Embryonic facial prominence (tissue), 1 donor: Measurements from ENCODE around the gene CASP6.

Source experiments
- DNase-seq: peaks from one replicate; pipeline ENCODE4 v3.0.0-alpha.2; 2016; ENCODE audit errors: extremely low spot score

CASP6 gene

DNA sequence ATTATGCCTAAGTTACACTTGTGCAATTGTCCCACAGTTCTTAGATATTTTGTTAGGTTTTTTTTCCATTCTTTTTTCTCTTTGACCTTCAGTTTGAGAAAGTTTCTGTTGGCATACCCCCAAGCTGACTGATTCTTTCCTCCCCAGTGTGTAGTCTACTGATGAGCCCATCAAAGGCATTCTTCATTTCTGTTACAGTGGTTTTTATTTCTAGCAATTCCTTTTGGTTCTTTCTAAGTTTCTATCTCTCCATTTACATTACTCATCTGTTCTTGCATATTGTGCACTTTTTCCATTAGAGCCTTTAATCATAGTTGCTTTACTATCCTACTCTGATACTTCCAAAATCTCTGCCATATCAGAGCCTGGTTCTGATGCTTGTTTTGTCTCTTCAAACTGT, 31.9 kb downstream of the CASP6 start:
- no peak for DNase-seq

DNA sequence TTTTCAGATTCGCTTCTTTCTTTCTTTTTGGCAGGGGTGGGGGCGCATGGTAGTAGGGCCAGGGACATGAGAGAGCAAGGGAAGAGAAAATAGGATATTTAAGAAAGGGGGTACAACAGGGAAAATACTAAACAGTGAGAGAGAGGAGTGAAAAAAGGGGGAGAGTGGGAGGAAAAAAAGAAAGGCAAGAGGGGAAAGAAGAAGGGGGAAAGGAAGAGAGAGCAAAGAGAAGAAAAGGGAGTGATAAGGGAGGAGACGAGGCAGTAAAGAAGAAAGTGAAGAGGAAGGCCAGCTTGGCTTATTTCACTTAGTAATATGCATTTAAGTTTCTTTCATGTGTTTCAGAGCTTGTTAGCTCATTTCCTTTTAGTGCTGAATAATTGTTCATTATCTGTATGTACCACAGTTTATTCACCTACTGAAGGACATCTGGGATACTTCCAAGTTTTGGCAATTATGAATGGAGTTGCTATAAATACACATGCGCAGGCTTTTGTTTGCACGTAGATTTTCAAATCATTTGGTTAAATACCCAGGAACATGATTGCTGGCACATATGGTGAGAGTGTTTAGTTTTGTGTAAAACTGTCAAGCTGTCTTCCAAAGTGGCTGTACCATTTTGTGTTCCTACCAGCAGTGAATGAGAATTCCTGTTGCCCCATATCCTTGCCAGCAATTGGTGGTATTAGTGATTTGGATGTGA, 37.3 kb downstream of the CASP6 start:
- DNase-seq: no peak

DNA sequence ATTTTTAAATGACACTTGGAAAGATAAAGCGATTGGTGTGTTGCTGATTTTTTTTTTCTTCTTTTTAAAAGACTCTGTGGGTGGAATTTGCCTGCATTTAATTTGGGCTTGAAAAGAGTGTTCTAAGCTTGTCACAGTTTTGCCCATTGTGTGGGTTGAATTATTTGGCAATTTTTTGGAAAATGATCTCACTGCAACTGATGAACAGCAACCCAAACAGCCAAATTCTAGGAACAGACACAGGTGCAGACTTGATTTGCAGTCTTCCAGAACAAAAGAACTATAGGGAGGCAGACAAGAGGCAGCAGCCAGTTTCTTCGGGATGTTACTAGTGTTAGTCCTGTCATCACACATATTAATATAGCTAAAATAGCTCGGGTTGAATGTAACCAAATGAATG, 40.5 kb downstream of the CASP6 start:
- no peak for DNase-seq

DNA sequence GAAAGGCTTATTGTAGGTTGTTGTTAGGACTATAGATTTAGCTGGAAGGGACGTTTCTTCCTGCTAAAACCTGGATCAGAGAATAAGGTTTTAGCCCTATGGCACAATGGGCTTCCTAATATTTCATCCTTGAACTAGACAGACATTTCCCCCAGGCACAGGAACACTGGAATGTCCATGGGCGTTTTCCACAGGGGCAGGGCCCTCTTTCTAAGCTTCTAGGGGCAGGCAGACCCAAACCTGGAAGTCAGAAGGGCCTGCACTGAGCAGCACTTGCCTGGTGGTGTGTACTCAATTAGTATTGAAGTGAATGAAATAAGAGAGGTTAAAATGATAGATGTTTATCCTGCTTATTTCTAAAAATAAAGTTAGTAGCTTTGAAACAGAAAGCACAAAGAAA, 41.1 kb downstream of the CASP6 start:
- DNase-seq: no peak

GRCh38 chr4:109658871-109659410, 44.3 kb downstream of the CASP6 start:
- DNase-seq: no peak

DNA sequence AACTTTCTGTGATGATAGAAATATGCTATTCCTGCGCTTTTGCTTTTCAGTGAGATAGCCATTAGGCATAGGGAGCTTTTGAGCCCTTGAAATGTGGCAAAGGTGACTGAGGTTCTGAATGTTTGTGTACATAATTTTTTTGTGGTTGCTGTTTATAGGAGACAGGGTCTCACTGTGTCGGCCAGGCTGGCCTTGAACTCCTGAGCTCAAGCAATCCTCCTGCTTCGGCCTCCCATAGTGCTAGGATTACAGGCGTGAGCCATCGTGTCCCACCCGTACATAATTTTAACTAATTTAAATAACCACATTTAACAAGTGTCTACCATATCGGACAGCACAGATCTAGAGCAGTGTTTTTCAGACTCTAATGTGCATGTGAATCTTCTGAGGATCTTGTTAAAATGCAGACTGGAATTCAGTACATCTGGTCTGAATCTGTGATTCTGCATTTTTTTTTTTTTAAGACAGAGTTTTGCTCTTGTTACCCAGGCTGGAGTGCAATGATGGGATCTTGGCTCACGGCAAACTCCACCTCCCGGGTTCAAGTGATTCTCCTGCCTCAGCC, 45.3 kb downstream of the CASP6 start:
- no peak for DNase-seq

DNA sequence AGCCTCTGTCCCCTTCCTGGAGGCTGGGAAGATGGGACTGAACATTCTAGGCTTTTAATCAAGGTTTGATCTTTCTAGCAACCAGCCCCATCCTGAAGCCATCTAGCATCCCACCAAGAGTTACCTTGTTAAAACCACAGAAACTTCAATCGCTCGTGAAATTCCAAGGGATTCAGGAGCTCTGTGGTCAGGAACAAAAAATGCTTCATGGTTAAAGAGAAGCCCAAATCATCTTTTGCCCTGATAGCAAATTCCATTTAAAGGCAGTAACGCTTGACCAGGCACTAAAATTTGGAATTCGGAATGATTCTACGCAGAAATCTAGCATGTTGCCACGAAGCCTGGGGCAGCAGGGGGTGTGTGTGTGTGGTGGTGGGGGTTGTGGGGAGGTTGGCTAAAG, 47.8 kb downstream of the CASP6 start:
- DNase-seq: no peak

DNA sequence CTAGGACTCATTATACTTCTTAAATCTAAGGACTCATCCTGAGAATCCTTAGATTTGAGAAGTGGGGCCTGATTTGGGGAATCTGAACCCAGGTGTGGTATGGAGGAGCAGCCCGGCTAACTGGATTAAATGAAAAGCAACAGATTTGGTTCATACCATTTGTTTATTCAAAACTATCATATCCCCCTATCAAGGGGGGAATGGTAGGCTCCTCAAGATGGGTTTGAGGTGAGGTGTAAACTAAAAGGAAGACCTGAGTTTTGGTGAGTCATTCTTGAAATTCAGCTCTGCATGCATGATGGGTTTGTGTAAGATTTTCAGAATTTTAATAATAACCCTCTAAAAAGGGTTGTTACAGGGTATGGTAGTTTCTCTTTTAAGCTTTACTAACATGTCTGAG, 53.4 kb downstream of the CASP6 start:
- DNase-seq: no peak

DNA sequence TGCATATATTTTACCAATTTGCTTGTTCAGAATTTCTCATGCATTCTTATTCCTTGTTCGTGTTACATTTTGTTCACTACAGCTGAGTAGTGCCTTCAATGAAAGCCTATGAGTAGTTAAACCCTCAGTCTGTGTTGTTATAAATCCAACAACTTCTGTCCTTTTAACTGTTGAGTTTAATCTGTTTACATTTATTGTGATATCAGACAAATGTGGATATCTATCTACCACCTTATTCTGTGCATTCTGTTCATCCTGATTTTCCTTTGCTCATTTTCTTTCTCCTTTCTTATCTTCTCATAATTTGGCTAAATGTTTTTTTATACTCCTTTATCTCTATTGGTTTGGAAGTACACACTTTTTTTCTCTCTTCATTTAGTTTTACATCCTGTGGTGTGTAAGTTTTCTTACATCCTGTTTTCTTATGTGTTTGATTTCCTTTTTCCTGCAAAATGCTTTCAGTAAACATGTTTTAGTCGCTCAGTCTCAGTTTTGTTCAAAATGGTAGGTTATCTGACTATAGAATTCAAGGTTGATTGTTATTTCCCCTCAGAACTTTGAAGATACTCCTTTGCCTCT, 54.2 kb downstream of the CASP6 start:
- no peak for DNase-seq

- DNase-seq: no peak
Measured at GRCh38 chr4:109648266-109648996, 54.8 kb downstream of the CASP6 start.

GRCh38 chr4:109645874-109646710, 57.2 kb downstream of the CASP6 start:
- DNase-seq: no peak

- DNase-seq: no peak
Measured at GRCh38 chr4:109640644-109641043, 62.6 kb downstream of the CASP6 start.
